Measurements from ENCODE around the gene ZNF614. TPM values are rescaled to one million over a fixed set of nuclear protein-coding genes. Genes with fewer than 3 reads are reported as not detected.
"Not testable (repeated sequence)": the region's sequence is repeated elsewhere in the genome, so short reads cannot be mapped to it uniquely, and the experiment has no call there.

The ZNF614 gene
- 6.5 TPM for total RNA-seq

- peak; percentile 69 to 91 (median 90) for DNase-seq (ENCODE audit: low read depth in 2 of 3, low spot score in 2 of 3)
These were observed at the start of gene ZNF614 for GRCh38 chr19:52028027-52028779. Gene ZNF614 (minus strand): TSS chr19:52028379. CDS start chr19:52025745, 2,634 bp downstream.

GRCh38 chr19:52070496-52070895, 42.3 kb upstream of the ZNF614 start:
- DNase-seq (ENCODE audit: low read depth in 2 of 3, low spot score in 2 of 3) = no peak

- DNase-seq (ENCODE audit: low read depth in 2 of 3, low spot score in 2 of 3) = no peak
These were observed 41.5 kb upstream of the ZNF614 start for GRCh38 chr19:52069653-52070052.

DNA sequence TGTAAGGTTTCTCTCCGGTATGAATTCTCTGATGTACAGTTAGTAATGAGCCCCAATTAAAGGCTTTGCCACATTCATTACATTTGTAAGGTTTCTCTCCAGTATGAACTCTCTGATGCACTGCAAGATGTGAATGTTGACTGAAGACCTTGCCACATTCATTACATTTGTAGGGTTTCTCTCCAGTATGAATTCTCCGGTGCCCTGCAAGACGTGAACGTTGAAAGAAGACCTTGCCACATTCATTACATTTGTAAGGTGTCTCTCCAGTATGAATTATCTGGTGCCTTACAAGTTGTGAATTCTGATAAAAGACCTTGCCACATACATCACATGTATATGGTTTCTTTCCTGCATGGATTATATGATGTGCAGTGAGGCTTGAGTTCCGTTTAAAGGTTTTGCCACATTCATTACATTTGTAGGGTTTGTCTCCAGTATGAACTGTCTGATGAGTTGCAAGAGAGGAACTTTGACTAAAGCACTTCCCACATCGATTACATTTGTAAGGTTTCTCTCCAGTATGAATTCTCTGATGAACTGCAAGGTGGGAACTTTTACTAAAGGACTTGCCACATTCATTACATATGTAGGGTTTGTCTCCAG, 38.2 kb upstream of the ZNF614 start:
- no peak for DNase-seq (ENCODE audit: low read depth in 2 of 3, low spot score in 2 of 3)

DNA sequence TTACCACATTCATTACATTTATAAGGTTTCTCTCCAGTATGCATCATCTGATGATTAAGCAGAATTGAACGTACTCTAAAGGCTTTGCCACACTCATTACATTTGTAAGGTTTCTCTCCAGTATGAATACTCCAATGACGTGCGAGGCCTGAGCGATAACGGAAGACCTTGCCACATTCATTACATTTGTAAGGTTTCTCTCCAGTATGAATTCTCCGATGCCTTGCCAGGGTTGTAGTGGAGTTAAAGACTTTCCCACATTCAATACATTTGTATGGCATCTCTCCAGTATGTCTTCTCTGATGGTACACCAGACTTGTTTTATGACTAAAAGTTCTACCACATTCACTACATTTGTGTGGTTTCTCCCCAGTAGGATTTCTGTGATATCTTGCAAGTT, 37.2 kb upstream of the ZNF614 start:
- DNase-seq (ENCODE audit: low read depth in 2 of 3, low spot score in 2 of 3) = no peak

- not testable (repeated sequence) for DNase-seq (ENCODE audit: low read depth in 2 of 3, low spot score in 2 of 3)
These were observed 28.3 kb upstream of the ZNF614 start for GRCh38 chr19:52056480-52056879.

GRCh38 chr19:52051736-52052135, 23.6 kb upstream of the ZNF614 start:
- not testable (repeated sequence) for DNase-seq (ENCODE audit: low read depth in 2 of 3, low spot score in 2 of 3)

DNA sequence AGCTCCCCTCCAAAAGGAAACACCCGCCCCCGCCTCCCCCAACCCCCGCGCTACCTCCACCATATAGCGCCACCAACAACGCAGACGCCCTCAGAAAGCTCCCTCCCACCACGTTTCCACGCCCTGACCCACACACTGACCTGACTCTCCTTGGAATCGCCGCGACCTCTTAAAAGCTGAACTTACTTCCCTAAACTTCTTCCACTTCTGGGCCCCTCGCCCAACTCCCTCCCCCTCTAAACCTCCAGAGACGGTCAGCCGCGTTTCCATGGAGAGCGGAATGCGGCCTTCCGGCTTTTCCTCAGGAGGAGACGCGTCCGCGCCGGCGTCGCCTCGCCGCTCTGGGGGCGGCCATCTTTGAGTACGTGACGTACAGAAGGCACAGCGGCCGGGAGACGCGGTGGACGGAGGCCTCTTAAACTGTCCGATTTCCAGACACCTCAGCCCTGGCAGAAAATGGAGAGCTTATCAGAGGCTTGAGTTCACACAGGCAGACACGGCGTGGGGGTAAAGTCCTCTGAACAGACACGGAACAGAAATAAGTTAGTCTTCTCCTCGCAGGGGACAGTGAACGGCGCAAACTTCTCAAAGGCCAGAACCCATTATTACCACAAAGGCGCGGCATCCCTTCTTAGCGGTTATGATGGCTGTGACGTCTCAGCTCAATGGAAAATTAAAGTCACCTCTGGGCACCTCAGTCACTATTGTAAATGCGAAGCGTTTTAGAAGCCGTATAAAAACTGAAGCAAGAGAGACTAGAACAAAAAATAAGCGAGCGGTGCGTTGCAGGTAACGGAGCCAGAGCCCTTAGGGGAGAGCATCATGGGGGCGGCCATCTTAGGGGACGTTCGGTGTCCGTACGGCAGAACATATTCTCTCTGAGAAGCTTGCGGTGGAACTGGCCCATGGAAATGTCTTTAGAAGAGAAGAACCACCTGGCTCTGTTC, 20.6 kb upstream of the ZNF614 start, which contains the start of gene ZNF432:
Gene ZNF432, minus strand, starts transcription at position 284 of the 947 bp plus-strand sequence. CDS start 1,970 bp downstream, outside the sequence.
- peak; percentile 73 to 95 (median 95) for DNase-seq (ENCODE audit: low read depth in 2 of 3, low spot score in 2 of 3)

- DNase-seq (ENCODE audit: low read depth in 2 of 3, low spot score in 2 of 3) = no peak
These were observed 11.0 kb upstream of the ZNF614 start for GRCh38 chr19:52039169-52039568.

- DNase-seq (ENCODE audit: low read depth in 2 of 3, low spot score in 2 of 3) = peak in 1 of 3 donors; percentile 41
These were observed 6.0 kb upstream of the ZNF614 start for GRCh38 chr19:52034051-52034728.

DNA sequence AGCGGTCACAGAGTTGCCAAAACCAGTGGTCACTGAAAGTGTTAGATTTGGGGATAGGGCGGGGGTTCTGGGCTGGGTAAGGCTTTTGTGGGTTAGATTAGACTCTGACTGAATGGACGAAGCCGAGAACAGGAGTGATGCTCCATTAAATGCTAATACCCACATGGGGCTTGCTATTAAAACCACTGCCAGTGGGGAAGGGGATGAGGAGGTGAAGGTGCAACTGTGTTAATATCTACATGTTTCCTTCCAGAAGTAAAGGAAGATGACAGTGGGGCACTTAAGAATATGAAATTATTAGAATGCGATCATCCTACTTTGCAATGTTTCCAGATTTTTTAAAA, 573 bp upstream of the ZNF614 start:
- DNase-seq (ENCODE audit: low read depth in 2 of 3, low spot score in 2 of 3) = no peak

- DNase-seq (ENCODE audit: low read depth in 2 of 3, low spot score in 2 of 3) = not testable (repeated sequence)
These were observed 1.8 kb downstream of the ZNF614 start for GRCh38 chr19:52026255-52026990.

DNA sequence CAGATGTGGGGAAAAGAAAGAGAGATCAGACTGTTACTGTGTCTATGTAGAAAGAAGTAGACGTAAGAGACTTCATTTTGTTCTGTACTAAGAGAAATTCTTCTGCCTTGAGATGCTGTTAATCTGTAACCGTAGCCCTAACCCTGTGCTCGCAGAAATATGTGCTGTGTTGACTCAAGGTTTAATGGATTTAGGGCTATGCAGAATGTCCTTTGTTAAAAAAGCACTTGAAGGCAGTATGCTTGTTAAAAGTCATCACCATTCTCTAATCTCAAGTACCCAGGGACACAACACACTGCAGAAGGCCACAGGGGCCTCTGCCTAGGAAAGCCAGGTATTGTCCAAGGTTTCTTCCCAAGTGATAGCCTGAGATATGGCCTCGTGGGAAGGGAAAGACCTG, 3.7 kb downstream of the ZNF614 start:
- not testable (repeated sequence) for DNase-seq (ENCODE audit: low read depth in 2 of 3, low spot score in 2 of 3)

- no peak for DNase-seq (ENCODE audit: low read depth in 2 of 3, low spot score in 2 of 3)
These were observed 6.0 kb downstream of the ZNF614 start for GRCh38 chr19:52022193-52022592.

DNA sequence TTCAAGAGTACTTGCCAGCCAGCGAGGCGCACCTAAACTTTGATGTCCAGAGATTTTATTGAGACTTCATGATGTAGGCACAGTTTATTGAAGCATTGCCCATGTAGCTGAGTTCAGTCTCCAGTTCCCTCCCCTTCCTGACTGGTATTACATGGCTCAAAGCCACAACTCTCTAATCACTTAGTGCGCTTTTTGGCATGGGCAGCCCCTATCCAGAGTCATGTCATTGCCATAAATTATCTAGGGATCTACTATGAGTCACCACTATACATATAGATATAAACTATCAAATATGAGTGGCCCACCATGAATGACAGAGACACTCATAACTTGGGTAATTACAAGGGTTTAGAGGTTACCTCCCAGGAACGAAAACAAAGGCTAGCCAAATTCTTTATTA, 7.7 kb downstream of the ZNF614 start:
- no peak for DNase-seq (ENCODE audit: low read depth in 2 of 3, low spot score in 2 of 3)

DNA sequence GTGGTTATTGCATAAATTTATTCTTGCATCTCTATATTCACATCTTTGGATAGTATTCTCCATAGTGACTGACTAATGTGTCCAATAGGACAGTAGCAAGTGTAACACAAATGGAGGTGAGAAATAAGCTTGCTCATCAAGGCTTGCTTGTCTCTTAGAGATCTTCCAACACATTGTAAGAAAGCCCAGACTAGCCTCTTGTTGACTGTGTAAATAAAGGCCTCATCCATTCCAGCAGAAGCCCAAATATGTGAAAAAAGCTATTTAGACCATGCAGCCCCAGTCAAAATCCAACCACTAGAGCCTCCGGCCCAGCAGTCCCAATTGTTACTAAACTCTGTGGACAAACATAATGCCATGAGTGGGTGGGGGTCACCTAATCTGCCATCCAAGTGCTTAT, 17.5 kb downstream of the ZNF614 start:
- DNase-seq (ENCODE audit: low read depth in 2 of 3, low spot score in 2 of 3) = no peak

DNA sequence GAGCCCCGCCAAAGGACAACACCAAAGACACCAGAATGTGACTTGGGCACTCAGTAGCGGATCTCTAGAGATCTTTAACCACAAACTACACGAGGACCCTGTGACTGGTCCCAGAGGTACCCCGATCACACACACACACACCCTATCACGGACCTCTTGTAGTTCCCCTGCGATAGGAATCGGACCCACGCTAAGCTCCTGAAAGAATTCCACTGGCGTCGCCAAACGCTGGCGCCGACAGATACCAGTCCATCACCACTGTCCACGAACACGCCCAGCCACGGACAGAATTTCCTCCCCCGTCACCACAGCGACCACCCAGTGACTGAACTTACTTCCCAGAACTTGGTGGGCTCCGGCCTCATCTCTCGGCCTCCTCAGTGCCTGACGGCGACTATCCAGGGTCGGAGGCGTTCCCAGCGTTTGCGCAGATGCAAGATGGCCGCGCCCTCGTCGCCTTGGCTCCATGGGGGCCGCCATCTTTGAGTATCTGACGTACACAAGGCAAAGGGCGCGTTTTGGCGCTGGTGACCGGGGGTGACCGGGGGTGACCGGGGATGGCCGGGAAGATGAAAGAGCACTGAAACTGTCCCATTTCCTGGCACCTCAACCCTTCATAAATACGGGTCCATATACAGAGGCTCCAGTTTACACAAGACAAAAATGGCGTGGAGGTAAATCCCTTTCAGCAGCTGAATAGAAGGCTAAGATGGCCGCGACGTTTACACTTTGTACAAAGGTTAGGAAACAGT, 20.2 kb downstream of the ZNF614 start, which contains the start of gene ZNF615:
Gene ZNF615, minus strand, starts transcription at position 406 of the 752 bp plus-strand sequence. CDS start 4,500 bp downstream, outside the sequence.
- DNase-seq (ENCODE audit: low read depth in 2 of 3, low spot score in 2 of 3) = peak; percentile 88 to 94 (median 91)

GRCh38 chr19:52007451-52007805, 20.8 kb downstream of the ZNF614 start:
- peak in 1 of 3 donors; percentile 25 for DNase-seq (ENCODE audit: low read depth in 2 of 3, low spot score in 2 of 3)

GRCh38 chr19:51994048-51994644, 34.0 kb downstream of the ZNF614 start:
- no peak for DNase-seq (ENCODE audit: low read depth in 2 of 3, low spot score in 2 of 3)
